ENCODE data around the gene GALT. TPM values are rescaled to one million over a fixed set of nuclear protein-coding genes. Genes with fewer than 3 reads are reported as not detected.

GALT gene
- polyA plus RNA-seq, 2 donors: 16.6 to 27.3 TPM

DNA sequence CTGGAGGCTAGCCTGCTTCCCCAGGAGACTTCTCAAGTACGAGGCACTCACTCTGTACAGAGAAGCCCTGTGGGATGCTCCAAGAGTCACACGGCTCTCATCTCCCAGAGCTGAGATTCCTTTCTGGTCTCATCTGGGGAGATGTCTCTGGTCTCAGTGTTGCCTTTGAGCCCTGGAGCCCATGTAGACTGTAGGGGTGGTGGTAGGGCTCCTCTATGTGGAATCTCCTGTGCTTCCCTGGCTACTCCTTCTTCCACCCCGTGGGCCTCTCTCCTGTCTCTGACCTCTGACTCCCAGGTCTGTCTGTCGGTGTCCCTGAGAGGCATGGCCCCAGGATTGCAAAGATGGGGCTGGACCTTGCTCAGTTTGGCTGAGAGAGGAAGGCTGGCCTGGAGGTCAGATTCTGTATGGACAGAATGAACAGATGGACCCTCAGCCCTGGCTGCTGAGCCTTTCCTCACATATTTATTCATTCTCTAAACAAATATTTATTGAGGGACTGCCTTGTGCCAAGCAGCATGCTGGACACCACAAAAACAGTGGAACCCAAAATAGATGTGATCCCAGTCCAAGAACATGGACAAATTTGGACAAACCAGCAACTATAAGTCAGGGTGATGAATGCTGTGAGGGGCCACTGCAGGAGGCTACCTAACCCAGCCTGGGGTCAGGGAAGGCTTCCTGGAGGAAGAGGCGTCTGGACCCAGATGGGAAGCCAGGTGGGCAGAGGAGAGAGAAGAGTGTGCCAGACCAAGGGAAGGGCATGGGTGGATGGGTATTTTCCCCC is 42.0 kb downstream of the GALT start:
- Histone ChIP-seq H3K27ac (ENCODE audit: low read depth in 2 of 2, low read length in 1 of 2) (no peak overlapping the region), H3K4me1 (ENCODE audit: control insufficient read depth in 2 of 2, insufficient read depth in 2 of 2, low read length in 1 of 2) (peaks cover 0 to 5% of the 10 kb centered on the region in 2 donors), H3K27me3 (ENCODE audit: control insufficient read depth in 1 of 2, insufficient read depth in 2 of 2, low read length in 2 of 2) (no peaks in the 10 kb centered on the region), H3K9me3 (ENCODE audit: control insufficient read depth in 2 of 2, insufficient read depth in 1 of 2, low read depth in 1 of 2, low read length in 1 of 2) (no peaks in the 10 kb centered on the region), H3K4me3 (ENCODE audit: low read depth in 1 of 2, low read length in 2 of 2) (no peak overlapping the region), H3K36me3 (ENCODE audit: control insufficient read depth in 2 of 2, insufficient read depth in 2 of 2, low read length in 1 of 2) (no peaks in the 10 kb centered on the region)
- 64 to 75% methylated on average over 5 of the region's 5 CpGs for WGBS, 2 donors

DNA sequence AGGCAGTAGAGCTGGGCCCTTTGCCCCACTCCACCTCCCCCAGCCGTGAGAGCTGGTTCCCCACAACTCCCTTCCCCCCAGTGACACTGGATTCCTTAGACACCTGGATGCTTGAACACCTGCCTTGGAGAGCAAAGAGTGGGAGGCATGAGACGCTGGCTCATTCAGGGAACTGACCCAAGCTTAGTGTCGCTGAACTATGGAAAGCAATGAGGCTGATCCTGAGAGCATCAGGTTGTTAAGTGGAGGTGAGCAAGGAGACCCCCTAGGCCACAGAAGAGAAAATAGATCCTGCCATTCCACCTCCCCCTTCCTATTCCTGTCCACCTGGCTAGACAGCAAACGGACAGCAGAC is 42.6 kb downstream of the GALT start:
- no peaks in the 10 kb centered on the region for H3K27me3 ChIP-seq (ENCODE audit: control insufficient read depth in 1 of 2, insufficient read depth in 2 of 2, low read length in 2 of 2)
- H3K4me1 ChIP-seq (ENCODE audit: control insufficient read depth in 2 of 2, insufficient read depth in 2 of 2, low read length in 1 of 2): peaks cover 0 to 5% of the 10 kb centered on the region in 2 donors
- H3K4me3 ChIP-seq (ENCODE audit: low read depth in 1 of 2, low read length in 2 of 2): no peak overlapping the region
- 59 to 61% methylated on average over 4 of the region's 4 CpGs for WGBS, 2 donors
- no peaks in the 10 kb centered on the region for H3K9me3 ChIP-seq (ENCODE audit: control insufficient read depth in 2 of 2, insufficient read depth in 1 of 2, low read depth in 1 of 2, low read length in 1 of 2)
- H3K27ac ChIP-seq (ENCODE audit: low read depth in 2 of 2, low read length in 1 of 2): no peak overlapping the region
- no peaks in the 10 kb centered on the region for H3K36me3 ChIP-seq (ENCODE audit: control insufficient read depth in 2 of 2, insufficient read depth in 2 of 2, low read length in 1 of 2)

- 70 to 87% methylated on average over 8 of the region's 8 CpGs for WGBS, 2 donors
- Histone ChIP-seq H3K4me1 (ENCODE audit: control insufficient read depth in 2 of 2, insufficient read depth in 2 of 2, low read length in 1 of 2) (peaks cover 0 to 5% of the 10 kb centered on the region in 2 donors), H3K27me3 (ENCODE audit: control insufficient read depth in 1 of 2, insufficient read depth in 2 of 2, low read length in 2 of 2) (no peaks in the 10 kb centered on the region), H3K9me3 (ENCODE audit: control insufficient read depth in 2 of 2, insufficient read depth in 1 of 2, low read depth in 1 of 2, low read length in 1 of 2) (no peaks in the 10 kb centered on the region), H3K36me3 (ENCODE audit: control insufficient read depth in 2 of 2, insufficient read depth in 2 of 2, low read length in 1 of 2) (no peaks in the 10 kb centered on the region), H3K4me3 (ENCODE audit: low read depth in 1 of 2, low read length in 2 of 2) (no peak overlapping the region), H3K27ac (ENCODE audit: low read depth in 2 of 2, low read length in 1 of 2) (no peak overlapping the region)
Observed at GRCh38 chr9:34689512-34689911, 43.0 kb downstream of the GALT start.

GRCh38 chr9:34690983-34691935 is 44.8 kb downstream of the GALT start, which contains the start of gene CCL19:
Gene CCL19 (minus strand): TSS chr9:34691276. CDS start chr9:34691139, 137 bp downstream.
- WGBS, 2 donors: 34 to 41% methylated on average over 6 of the region's 6 CpGs
- Histone ChIP-seq H3K9me3 (ENCODE audit: control insufficient read depth in 2 of 2, insufficient read depth in 1 of 2, low read depth in 1 of 2, low read length in 1 of 2) (no peaks in the 10 kb centered on the region), H3K4me3 (ENCODE audit: low read depth in 1 of 2, low read length in 2 of 2) (no peak within 1 kb of the TSS), H3K27me3 (ENCODE audit: control insufficient read depth in 1 of 2, insufficient read depth in 2 of 2, low read length in 2 of 2) (no peaks in the 10 kb centered on the region), H3K27ac (ENCODE audit: low read depth in 2 of 2, low read length in 1 of 2) (no peak within 1 kb of the TSS), H3K36me3 (ENCODE audit: control insufficient read depth in 2 of 2, insufficient read depth in 2 of 2, low read length in 1 of 2) (no peaks in the 10 kb centered on the region), H3K4me1 (ENCODE audit: control insufficient read depth in 2 of 2, insufficient read depth in 2 of 2, low read length in 1 of 2) (peaks cover 0 to 5% of the 10 kb centered on the region in 2 donors)

DNA sequence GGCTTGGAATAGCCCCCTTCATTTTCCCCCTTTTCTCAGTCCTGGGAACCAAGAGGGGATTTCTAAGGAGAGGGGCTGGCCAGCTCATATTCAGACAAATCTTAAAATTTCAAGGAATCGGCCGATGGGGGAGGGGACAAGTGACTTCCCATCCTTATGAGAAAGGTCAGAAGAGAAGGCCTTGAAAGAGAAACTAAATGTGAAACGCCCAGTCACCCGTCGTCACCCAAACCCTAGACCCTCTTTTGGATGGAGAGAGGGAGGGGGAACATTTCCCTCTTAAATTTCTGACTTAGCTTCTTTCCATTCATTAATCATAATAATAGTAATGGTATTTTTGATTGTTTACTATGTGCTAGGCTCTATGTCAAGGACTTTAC is 45.5 kb downstream of the GALT start:
- Histone ChIP-seq H3K36me3 (ENCODE audit: control insufficient read depth in 2 of 2, insufficient read depth in 2 of 2, low read length in 1 of 2) (no peaks in the 10 kb centered on the region), H3K4me1 (ENCODE audit: control insufficient read depth in 2 of 2, insufficient read depth in 2 of 2, low read length in 1 of 2) (peaks cover 0 to 5% of the 10 kb centered on the region in 2 donors), H3K27ac (ENCODE audit: low read depth in 2 of 2, low read length in 1 of 2) (no peak overlapping the region), H3K4me3 (ENCODE audit: low read depth in 1 of 2, low read length in 2 of 2) (no peak overlapping the region), H3K9me3 (ENCODE audit: control insufficient read depth in 2 of 2, insufficient read depth in 1 of 2, low read depth in 1 of 2, low read length in 1 of 2) (no peaks in the 10 kb centered on the region), H3K27me3 (ENCODE audit: control insufficient read depth in 1 of 2, insufficient read depth in 2 of 2, low read length in 2 of 2) (no peaks in the 10 kb centered on the region)
- 87 to 90% methylated on average over 5 of the region's 5 CpGs for WGBS, 2 donors

- Histone ChIP-seq H3K27me3 (ENCODE audit: control insufficient read depth in 1 of 2, insufficient read depth in 2 of 2, low read length in 2 of 2) (no peaks in the 10 kb centered on the region), H3K36me3 (ENCODE audit: control insufficient read depth in 2 of 2, insufficient read depth in 2 of 2, low read length in 1 of 2) (no peaks in the 10 kb centered on the region), H3K4me3 (ENCODE audit: low read depth in 1 of 2, low read length in 2 of 2) (no peak overlapping the region), H3K4me1 (ENCODE audit: control insufficient read depth in 2 of 2, insufficient read depth in 2 of 2, low read length in 1 of 2) (peaks cover 0 to 5% of the 10 kb centered on the region in 2 donors), H3K27ac (ENCODE audit: low read depth in 2 of 2, low read length in 1 of 2) (no peak overlapping the region), H3K9me3 (ENCODE audit: control insufficient read depth in 2 of 2, insufficient read depth in 1 of 2, low read depth in 1 of 2, low read length in 1 of 2) (no peaks in the 10 kb centered on the region)
- 81 to 85% methylated on average over 2 of the region's 2 CpGs for WGBS, 2 donors
Observed at GRCh38 chr9:34693560-34693959, 47.1 kb downstream of the GALT start.

GRCh38 chr9:34694811-34695210 is 48.3 kb downstream of the GALT start:
- Histone ChIP-seq H3K4me3 (ENCODE audit: low read depth in 1 of 2, low read length in 2 of 2) (no peak overlapping the region), H3K9me3 (ENCODE audit: control insufficient read depth in 2 of 2, insufficient read depth in 1 of 2, low read depth in 1 of 2, low read length in 1 of 2) (no peaks in the 10 kb centered on the region), H3K27me3 (ENCODE audit: control insufficient read depth in 1 of 2, insufficient read depth in 2 of 2, low read length in 2 of 2) (no peaks in the 10 kb centered on the region), H3K4me1 (ENCODE audit: control insufficient read depth in 2 of 2, insufficient read depth in 2 of 2, low read length in 1 of 2) (peaks cover 0 to under 1% of the 10 kb centered on the region in 2 donors), H3K27ac (ENCODE audit: low read depth in 2 of 2, low read length in 1 of 2) (no peak overlapping the region), H3K36me3 (ENCODE audit: control insufficient read depth in 2 of 2, insufficient read depth in 2 of 2, low read length in 1 of 2) (no peaks in the 10 kb centered on the region)

Other genes starting within 250 kb of the GALT start
- gene FAM219A, start 188.1 kb upstream of the GALT start, polyA plus RNA-seq: 1 to 10 TPM; 4.2 TPM
- gene DNAI1, start 187.9 kb upstream of the GALT start, polyA plus RNA-seq: not detected
- under 1 TPM; 0.31 to 0.39 TPM for gene ENHO, start 123.7 kb upstream of the GALT start, polyA plus RNA-seq
- gene CNTFR, start 57.0 kb upstream of the GALT start, polyA plus RNA-seq: under 1 TPM; 0.22 to 0.54 TPM
- 10 to 100 TPM; 23.0 to 32.2 TPM for gene RPP25L, start 34.6 kb upstream of the GALT start, polyA plus RNA-seq
- 100 to 1,000 TPM in 1 of 2 donors, 10 to 100 TPM in 1; 44.4 to 112 TPM for gene DCTN3, start 26.2 kb upstream of the GALT start, polyA plus RNA-seq
- not detected for gene ARID3C, start 17.6 kb upstream of the GALT start, polyA plus RNA-seq
- 10 to 100 TPM; 42.1 to 68.5 TPM for gene SIGMAR1, start 8.9 kb upstream of the GALT start, polyA plus RNA-seq
- 10 to 100 TPM in 1 of 2 donors, 1 to 10 TPM in 1; 7.1 to 10.7 TPM for gene IL11RA, start 5.5 kb downstream of the GALT start, polyA plus RNA-seq
- gene CCL27, start 16.0 kb downstream of the GALT start, polyA plus RNA-seq: under 1 TPM; 0.16 to 0.58 TPM
- 10 to 100 TPM in 1 of 2 donors, 1 to 10 TPM in 1; 2.2 to 10.5 TPM for gene CCL19, start 44.6 kb downstream of the GALT start, polyA plus RNA-seq
- 10 to 100 TPM; 13.2 to 50.9 TPM for gene CCL21, start 63.5 kb downstream of the GALT start, polyA plus RNA-seq

All from esophagus (tissue), 2 donors.